Uterus (tissue), 4 donors: Measurements from ENCODE around the gene LAIR1. TPM values are rescaled to one million over a fixed set of nuclear protein-coding genes. Genes with fewer than 3 reads are reported as not detected.
"Not testable (repeated sequence)": the region's sequence is repeated elsewhere in the genome, so short reads cannot be mapped to it uniquely, and the experiment has no call there.

ENCODE experiments used
- DNase-seq, 2 donors: peaks; one replicate each; pipeline ENCODE4 v3.0.0-alpha.2; 2019 to 2020
- H3K27ac ChIP-seq, 2 donors: fragments of 200-600 bp; sonication (generic); 1 replicate in 1 of 2; 2 replicates in 1 of 2; pipeline ENCODE4 v1.5.1; 2016 to 2018
- H3K27me3 ChIP-seq, 2 donors: fragments of 200-600 bp; sonication (generic); one replicate each; pipeline ENCODE4 v1.5.1; 2018 to 2019; ENCODE audit warnings: control low read depth in 1 of 2
- H3K36me3 ChIP-seq, 2 donors: fragments of 200-600 bp; sonication (generic); one replicate each; pipeline ENCODE4 v1.5.1; 2019; ENCODE audit warnings: control low read depth in 1 of 2
- H3K4me1 ChIP-seq, 2 donors: fragments of 200-600 bp; sonication (generic); one replicate each; pipeline ENCODE4 v1.5.1; 2018 to 2019; ENCODE audit warnings: control low read depth in 1 of 2
- H3K4me3 ChIP-seq, 2 donors: fragments of 200-600 bp; sonication (generic); 1 replicate in 1 of 2; 2 replicates in 1 of 2; pipeline ENCODE4 v1.5.1; 2018 to 2019; ENCODE audit warnings: mild to moderate bottlenecking in 1 of 2
- H3K9me3 ChIP-seq, 2 donors: fragments of 200-600 bp; sonication (generic); one replicate each; pipeline ENCODE4 v1.5.1; 2019; ENCODE audit warnings: control low read depth in 1 of 2
- POLR2A ChIP-seq, 2 donors: fragments of 450-650 bp; IDR thresholded peaks; one replicate each; pipeline ENCODE4 v1.6.1; 2016; ENCODE audit warnings: antibody characterized with exemption in 2 of 2, mild to moderate bottlenecking in 1 of 2, moderate library complexity in 1 of 2
- intact Hi-C: fragments of 100-400 bp; cut with DNase I; formaldehyde crosslinking; loops from one replicate; pipeline ENCODE4 v1.15.1; 2023; ENCODE audit warnings: low total_unique reads
- total RNA-seq, 4 donors: library from RNA; depleted of rRNA in 3 of 4; stranded (reverse); fragments of >200 nt in 3 of 4; gene quantifications; one replicate each; pipeline versions ENCODE4 v1.1.0 to v1.2.4, GENCODE V29; 2014 to 2023
- TF ChIP-seq, protein P1 (sequence below), 4 experiments: fragments of 200-600 bp in 2 of 4; fragments of 450-650 bp in 2 of 4; sonication (generic) in 2 of 4; IDR thresholded peaks; one replicate each; pipeline ENCODE4 v1.5.1; 2016 to 2019; ENCODE audit warnings: antibody characterized with exemption in 4 of 4, mild to moderate bottlenecking in 2 of 4, moderate library complexity in 1 of 4
- donor health status: DM: yes; HTN: yes; CAD: no.

LAIR1 gene
- total RNA-seq, 4 donors from 2014 or later = 1.0 to 64.7 (median 9.5) TPM

DNA sequence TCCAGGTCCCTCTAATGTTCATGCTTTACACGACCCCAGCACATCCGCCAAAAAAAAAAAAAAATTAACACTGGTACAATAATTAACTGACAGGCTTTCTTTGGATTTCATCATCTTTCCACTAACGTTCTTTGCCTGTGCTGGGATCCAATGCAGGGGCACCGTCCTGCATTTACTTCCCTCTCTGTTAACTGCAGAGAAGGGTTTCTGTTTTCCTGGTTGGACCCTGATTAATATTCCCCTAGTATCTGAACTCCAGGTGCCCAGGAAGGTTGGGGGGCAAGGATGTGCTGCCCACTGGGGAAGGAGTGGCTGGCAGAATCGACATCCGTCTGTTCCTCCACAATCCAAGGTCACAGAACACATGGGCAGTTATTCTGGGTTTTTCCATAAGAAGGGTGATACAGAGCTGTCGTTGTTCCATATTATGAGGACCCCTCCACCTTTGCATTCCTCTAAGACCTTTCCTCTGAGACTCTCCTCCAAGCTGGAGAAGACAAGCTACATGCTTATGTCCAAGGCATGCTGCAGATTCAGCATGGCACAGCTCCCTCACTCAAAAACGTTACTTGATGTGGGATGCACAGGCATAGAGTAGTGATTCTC is 4.5 kb upstream of the LAIR1 start:
- DNase-seq = no peak
- Histone ChIP-seq H3K27me3 (no peaks in the 10 kb centered on the region), H3K9me3 (no peaks in the 10 kb centered on the region), H3K4me3 (no peak overlapping the region), H3K4me1 (no peaks in the 10 kb centered on the region), H3K36me3 (no peaks in the 10 kb centered on the region), H3K27ac (no peak overlapping the region)
- TF ChIP-seq POLR2A (IDR thresholded peaks at IDR 0.05) = no peak
- TF ChIP-seq, protein P1, sequence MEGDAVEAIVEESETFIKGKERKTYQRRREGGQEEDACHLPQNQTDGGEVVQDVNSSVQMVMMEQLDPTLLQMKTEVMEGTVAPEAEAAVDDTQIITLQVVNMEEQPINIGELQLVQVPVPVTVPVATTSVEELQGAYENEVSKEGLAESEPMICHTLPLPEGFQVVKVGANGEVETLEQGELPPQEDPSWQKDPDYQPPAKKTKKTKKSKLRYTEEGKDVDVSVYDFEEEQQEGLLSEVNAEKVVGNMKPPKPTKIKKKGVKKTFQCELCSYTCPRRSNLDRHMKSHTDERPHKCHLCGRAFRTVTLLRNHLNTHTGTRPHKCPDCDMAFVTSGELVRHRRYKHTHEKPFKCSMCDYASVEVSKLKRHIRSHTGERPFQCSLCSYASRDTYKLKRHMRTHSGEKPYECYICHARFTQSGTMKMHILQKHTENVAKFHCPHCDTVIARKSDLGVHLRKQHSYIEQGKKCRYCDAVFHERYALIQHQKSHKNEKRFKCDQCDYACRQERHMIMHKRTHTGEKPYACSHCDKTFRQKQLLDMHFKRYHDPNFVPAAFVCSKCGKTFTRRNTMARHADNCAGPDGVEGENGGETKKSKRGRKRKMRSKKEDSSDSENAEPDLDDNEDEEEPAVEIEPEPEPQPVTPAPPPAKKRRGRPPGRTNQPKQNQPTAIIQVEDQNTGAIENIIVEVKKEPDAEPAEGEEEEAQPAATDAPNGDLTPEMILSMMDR (IDR thresholded peaks at IDR 0.05) = no peak
- intact Hi-C loops = no loop called here

DNA sequence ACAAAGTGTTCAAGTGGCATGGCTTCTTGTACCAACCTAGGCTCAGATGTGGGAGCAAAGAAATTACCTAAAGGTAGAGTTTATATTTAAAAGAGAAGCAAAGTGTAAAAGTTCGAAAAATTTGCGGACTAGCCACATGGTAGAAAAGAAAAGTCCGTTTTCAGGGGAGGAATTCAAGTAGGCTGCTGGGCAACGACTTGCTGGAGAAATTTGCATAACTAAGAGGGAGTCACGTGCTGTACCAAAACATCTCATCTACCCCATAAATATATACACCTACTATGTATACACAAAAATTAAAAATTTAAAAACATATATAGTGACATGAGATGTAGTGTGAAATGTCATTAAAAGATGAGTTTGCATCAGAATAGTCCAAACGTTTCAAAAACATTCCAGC is 2.1 kb upstream of the LAIR1 start:
- Histone ChIP-seq H3K36me3 (no peaks in the 10 kb centered on the region), H3K4me1 (no peaks in the 10 kb centered on the region), H3K27ac (no peak overlapping the region), H3K27me3 (no peaks in the 10 kb centered on the region), H3K4me3 (no peak overlapping the region), H3K9me3 (no peaks in the 10 kb centered on the region)
- intact Hi-C loops = no loop called here
- TF ChIP-seq, protein P1 (IDR thresholded peaks at IDR 0.05) = no peak
- DNase-seq = no peak

DNA sequence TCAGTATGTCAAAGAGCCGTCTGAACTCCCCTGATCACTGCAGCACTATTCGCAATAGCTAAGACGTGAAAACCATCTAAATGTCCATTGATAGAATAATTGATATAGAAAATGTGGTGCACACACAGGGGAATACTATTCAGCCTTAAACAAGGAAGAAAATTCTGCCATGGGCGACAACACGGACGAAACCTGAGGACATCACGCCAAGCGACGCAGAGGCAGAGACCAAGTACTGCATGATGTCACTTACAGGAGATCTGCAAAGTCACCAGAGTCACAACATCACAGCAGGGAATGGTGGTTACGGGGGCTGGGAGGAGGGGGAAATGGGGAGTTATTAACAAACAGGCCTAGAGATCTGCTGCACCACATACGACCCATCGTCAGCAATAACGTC is 1.1 kb upstream of the LAIR1 start:
- DNase-seq, H3K36me3 ChIP-seq, intact Hi-C loops, H3K9me3 ChIP-seq, H3K27me3 ChIP-seq, H3K27ac ChIP-seq, H3K4me1 ChIP-seq, H3K4me3 ChIP-seq: not testable (repeated sequence)

DNA sequence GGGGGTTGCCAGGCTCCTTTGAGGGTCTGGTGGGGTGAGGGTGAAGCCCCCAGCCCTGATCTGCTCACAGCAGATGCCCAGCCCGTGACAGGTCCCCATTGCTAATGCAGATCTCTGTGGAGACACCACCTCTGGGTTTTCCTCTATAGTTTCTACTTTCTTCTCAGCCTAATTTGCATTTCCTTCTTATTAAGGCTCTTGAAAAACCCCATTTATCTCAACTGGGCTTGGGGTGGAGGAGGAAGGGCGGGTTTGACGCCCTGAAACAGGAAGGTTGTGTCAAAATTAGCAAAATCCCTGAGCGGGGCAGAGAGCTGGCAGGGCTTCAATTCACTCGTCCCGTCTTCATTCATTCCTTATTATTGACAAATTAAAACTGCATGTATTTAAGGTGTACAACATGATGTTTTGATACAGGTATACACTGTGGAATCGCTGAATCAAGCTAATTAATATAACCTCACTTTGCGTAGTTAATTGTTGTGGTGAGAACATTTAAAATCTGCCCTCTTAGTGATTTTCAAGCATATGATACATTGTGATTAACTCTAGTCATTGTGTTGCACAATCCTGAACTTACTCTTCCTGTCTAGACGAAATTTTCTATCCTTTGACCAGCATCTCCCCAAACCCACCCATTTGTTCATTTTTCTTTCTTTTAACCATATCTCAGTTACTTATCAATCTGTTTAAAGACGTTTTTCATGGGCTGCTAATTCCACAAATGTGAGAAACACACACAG is 2.9 kb downstream of the LAIR1 start:
- H3K27me3 ChIP-seq, H3K9me3 ChIP-seq, DNase-seq, H3K36me3 ChIP-seq, H3K4me1 ChIP-seq, intact Hi-C loops, H3K27ac ChIP-seq, H3K4me3 ChIP-seq: not testable (repeated sequence)

DNA sequence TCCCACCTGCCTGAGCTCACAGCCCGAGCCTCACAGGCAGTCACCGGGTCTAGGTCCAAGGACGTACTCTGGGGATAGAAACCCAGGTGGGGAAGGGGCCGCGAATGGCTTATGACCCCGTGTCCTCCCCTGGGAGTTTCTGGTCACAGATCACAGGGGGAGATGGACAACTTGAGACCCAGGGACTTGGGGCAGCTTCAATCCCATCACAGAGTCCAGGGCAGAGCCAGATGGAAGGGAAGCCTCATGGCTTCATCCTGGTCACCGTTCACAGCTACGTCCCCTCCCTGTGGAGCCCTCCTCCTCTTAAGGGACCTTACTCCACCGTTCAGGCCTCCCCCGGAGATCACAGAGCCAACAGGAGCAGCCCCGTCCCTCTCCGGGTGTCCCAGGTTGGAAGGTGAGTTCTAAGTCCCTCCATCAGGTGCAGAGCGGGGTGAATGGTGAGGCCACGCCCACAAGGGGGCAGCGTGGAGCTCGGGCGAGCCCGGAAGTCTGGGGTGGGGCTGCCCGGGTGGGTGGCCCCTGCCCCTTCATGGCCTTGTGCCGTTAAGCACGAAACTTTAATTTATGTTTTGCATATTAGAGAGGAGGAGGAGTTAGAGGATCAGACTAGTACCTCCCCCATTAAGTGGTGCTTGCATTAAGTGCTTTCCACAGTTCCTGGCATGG is 5.4 kb downstream of the LAIR1 start:
- H3K4me3 ChIP-seq, H3K36me3 ChIP-seq, DNase-seq, H3K9me3 ChIP-seq, intact Hi-C loops, H3K27me3 ChIP-seq, H3K27ac ChIP-seq, H3K4me1 ChIP-seq: not testable (repeated sequence)

DNA sequence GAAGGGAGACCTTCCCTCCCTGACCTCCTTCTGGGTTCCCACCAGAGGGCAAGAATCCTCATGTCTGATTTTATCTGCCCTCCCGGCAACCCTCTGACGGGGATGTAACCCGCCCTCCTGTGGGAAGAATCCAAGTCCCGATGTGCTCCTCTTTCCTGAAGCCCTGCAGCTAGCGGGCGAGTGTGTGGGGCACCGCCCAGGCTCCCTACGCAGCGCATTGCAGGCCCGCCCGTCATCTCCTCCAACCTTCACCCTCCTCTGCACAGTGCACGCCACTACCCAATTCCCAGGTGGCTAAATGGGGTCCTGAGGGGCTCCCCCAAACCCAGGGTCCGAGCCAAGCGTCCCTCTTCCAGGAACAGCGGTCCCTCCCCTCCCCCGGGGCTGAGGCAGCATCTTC is 7.3 kb downstream of the LAIR1 start:
- DNase-seq = no peak

More for the DNA sequence above, 7.3 kb downstream of the LAIR1 start:
- intact Hi-C loops = no loop called here
- Histone ChIP-seq H3K36me3 (no peaks in the 10 kb centered on the region), H3K9me3 (no peaks in the 10 kb centered on the region), H3K27me3 (no peaks in the 10 kb centered on the region), H3K4me3 (no peak overlapping the region), H3K27ac (no peak overlapping the region), H3K4me1 (no peaks in the 10 kb centered on the region)
- no peak for TF ChIP-seq POLR2A (IDR thresholded peaks at IDR 0.05)
- TF ChIP-seq, protein P1 (IDR thresholded peaks at IDR 0.05) = no peak
